CD4-positive, alpha-beta T cell (primary cell): ENCODE measurements around the gene ARHGEF28. TPM values are rescaled to one million over a fixed set of nuclear protein-coding genes. Genes with fewer than 3 reads are reported as not detected.

Source experiments
- ATAC-seq: fragments of 200-7000 bp; cut with Tn5 transposase; one replicate; pipeline ENCODE4 v1.10.0; 2022; ENCODE audit warnings: mild to moderate bottlenecking; ENCODE audit not compliant: poor library complexity
- CTCF ChIA-PET: fragments of 350-600 bp; sonication (Branson Sonifier 250); formaldehyde crosslinking; loops from one replicate; lab custom pipeline; 2021; ENCODE audit warnings: antibody characterized with exemption, inconsistent platforms; lab: Charles Lee
- POLR2A ChIA-PET: fragments of 350-600 bp; sonication (Branson Sonifier 250); formaldehyde crosslinking; loops from one replicate; lab custom pipeline; 2021; ENCODE audit warnings: antibody characterized with exemption, inconsistent platforms; lab: Charles Lee
- DNase-seq, 14 experiments: peaks; one replicate each; pipeline ENCODE4 v3.0.0-alpha.2; 2013 to 2020; ENCODE audit warnings: mixed read lengths in 2 of 14
- H3K27ac ChIP-seq, 2 donors: one replicate each; pipeline versions ENCODE4 v1.5.1 to v1.7.0; 2013; ENCODE audit warnings: low read length in 2 of 2, low read depth in 1 of 2, mild to moderate bottlenecking in 1 of 2
- H3K27me3 ChIP-seq, 2 experiments: 1 replicate in 1 of 2; 2 replicates in 1 of 2; pipeline versions ENCODE4 v1.6.1 to v1.7.0; 2013; ENCODE audit warnings: low read length in 2 of 2, control low read depth in 1 of 2, mild to moderate bottlenecking in 1 of 2, moderate library complexity in 1 of 2; ENCODE audit not compliant: insufficient read depth in 2 of 2, control insufficient read depth in 1 of 2
- H3K36me3 ChIP-seq: one replicate; pipeline ENCODE4 v1.6.1; 2013; ENCODE audit warnings: low read length, control low read depth; ENCODE audit not compliant: insufficient read depth
- H3K4me1 ChIP-seq: one replicate; pipeline ENCODE4 v1.6.1; 2013; ENCODE audit warnings: low read length, control low read depth; ENCODE audit not compliant: insufficient read depth
- H3K4me3 ChIP-seq: one replicate; pipeline ENCODE4 v1.5.1; 2013; ENCODE audit warnings: mild to moderate bottlenecking, low read length, moderate library complexity
- H3K9me3 ChIP-seq, 2 experiments: 1 replicate in 1 of 2; 2 replicates in 1 of 2; pipeline versions ENCODE4 v1.6.1 to v1.7.0; 2013; ENCODE audit warnings: low read length in 2 of 2, mild to moderate bottlenecking in 2 of 2, control low read depth in 1 of 2, moderate library complexity in 1 of 2; ENCODE audit not compliant: control insufficient read depth in 1 of 2, insufficient read depth in 1 of 2
- H3K27ac Mint-ChIP-seq: one replicate; pipeline ENCODE4 v1.8.0; 2020; ENCODE audit warnings: mixed read lengths
- H3K27me3 Mint-ChIP-seq: one replicate; pipeline ENCODE4 v1.8.0; 2021; ENCODE audit warnings: mixed read lengths
- H3K36me3 Mint-ChIP-seq: one replicate; pipeline ENCODE4 v1.8.0; 2021; ENCODE audit warnings: low read depth, mixed read lengths
- H3K4me1 Mint-ChIP-seq: one replicate; pipeline ENCODE4 v1.8.0; 2021; ENCODE audit warnings: low read depth, mixed read lengths
- H3K4me3 Mint-ChIP-seq: one replicate; pipeline ENCODE4 v1.8.0; 2020; ENCODE audit warnings: mild to moderate bottlenecking, mixed read lengths
- H3K9me3 Mint-ChIP-seq: one replicate; pipeline ENCODE4 v1.8.0; 2020; ENCODE audit warnings: mixed read lengths
- intact Hi-C, 2 experiments: fragments of 100-400 bp; cut with DNase I in 1 of 2; cut with micrococcal nuclease in 1 of 2; formaldehyde crosslinking; loops; one replicate each; pipeline versions ENCODE4 v1.15.1 to v1.9.0; 2023 to 2025; cut with DNase I, micrococcal nuclease
- total RNA-seq, 174 experiments: library from RNA in 2 of 174; stranded (reverse) in 2 of 174; gene quantifications; one replicate each; pipeline ENCODE4 v1.2.3 and lab custom pipeline; 2021 to 2026
- TF ChIP-seq, protein P1 (sequence below): fragments of 200-600 bp; IDR thresholded peaks from one replicate; pipeline ENCODE4 v1.8.0; 2022; ENCODE audit warnings: antibody characterized with exemption, mild to moderate bottlenecking

Gene ARHGEF28
- total RNA-seq, 2 experiments from 2014 or later, result not detected

DNA sequence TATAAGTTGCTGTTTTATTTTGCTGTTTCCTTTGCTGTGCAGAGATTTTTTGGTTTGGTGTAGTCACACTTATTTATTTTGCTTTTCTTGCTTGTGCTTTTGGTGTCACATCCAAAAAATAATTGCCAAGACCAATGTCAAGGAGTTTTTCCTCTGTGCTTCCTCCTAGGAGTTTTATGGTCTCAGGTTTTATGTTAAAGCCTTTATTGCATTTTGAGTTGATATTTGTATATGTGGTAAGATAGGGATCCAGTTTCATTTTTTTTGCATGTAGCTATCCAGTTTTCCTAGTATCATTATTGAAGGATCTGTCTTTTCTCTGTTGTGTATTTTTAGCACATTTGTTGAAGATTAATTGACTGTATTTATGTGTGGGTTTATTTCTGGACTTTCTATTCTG is 210.6 kb downstream of the ARHGEF28 start:
- H3K27ac ChIP-seq, result no peak overlapping the region
- no peaks in the 10 kb centered on the region for H3K9me3 ChIP-seq
- H3K4me3 Mint-ChIP-seq, result no peak overlapping the region
- H3K27ac Mint-ChIP-seq, result no peak overlapping the region
- H3K4me1 ChIP-seq, result no peaks in the 10 kb centered on the region
- H3K4me1 Mint-ChIP-seq, result no peaks in the 10 kb centered on the region
- POLR2A ChIA-PET, result no interaction called here
- H3K36me3 Mint-ChIP-seq, result no peaks in the 10 kb centered on the region
- H3K27me3 ChIP-seq, result no peaks in the 10 kb centered on the region
- TF ChIP-seq, protein P1, sequence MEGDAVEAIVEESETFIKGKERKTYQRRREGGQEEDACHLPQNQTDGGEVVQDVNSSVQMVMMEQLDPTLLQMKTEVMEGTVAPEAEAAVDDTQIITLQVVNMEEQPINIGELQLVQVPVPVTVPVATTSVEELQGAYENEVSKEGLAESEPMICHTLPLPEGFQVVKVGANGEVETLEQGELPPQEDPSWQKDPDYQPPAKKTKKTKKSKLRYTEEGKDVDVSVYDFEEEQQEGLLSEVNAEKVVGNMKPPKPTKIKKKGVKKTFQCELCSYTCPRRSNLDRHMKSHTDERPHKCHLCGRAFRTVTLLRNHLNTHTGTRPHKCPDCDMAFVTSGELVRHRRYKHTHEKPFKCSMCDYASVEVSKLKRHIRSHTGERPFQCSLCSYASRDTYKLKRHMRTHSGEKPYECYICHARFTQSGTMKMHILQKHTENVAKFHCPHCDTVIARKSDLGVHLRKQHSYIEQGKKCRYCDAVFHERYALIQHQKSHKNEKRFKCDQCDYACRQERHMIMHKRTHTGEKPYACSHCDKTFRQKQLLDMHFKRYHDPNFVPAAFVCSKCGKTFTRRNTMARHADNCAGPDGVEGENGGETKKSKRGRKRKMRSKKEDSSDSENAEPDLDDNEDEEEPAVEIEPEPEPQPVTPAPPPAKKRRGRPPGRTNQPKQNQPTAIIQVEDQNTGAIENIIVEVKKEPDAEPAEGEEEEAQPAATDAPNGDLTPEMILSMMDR, result no peak
- H3K4me3 ChIP-seq, result no peak overlapping the region
- H3K27me3 Mint-ChIP-seq, result peaks cover 27% of the 10 kb centered on the region
- H3K9me3 Mint-ChIP-seq, result no peaks in the 10 kb centered on the region
- DNase-seq (no peak), ATAC-seq (no peak)
- intact Hi-C loops, result no loop called here
- CTCF ChIA-PET, result no interaction called here
- H3K36me3 ChIP-seq, result no peaks in the 10 kb centered on the region

DNA sequence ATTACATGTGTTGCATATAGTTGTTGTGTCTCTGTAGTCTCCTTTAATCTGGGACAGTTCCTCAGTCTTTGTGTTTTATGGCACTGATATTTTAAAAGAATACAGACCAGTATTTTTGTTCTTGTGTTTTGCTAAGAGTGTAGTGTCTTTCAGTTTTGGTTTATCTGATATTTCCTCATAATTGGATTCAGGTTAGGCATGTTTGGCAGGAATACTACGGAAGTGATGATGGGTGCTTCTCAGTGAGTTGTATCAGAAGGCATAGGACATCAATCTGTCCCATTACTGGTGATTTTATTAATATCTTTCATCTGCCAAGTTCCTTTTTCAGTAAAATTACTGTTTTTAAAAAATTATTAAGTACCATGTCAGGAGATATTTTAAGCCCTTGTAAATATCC is 212.9 kb downstream of the ARHGEF28 start:
- H3K27me3 ChIP-seq, result no peaks in the 10 kb centered on the region
- no peaks in the 10 kb centered on the region for H3K36me3 Mint-ChIP-seq
- no peaks in the 10 kb centered on the region for H3K9me3 ChIP-seq
- CTCF ChIA-PET, result no interaction called here
- no peak overlapping the region for H3K4me3 ChIP-seq
- ATAC-seq, result no peak
- no peak overlapping the region for H3K27ac ChIP-seq
- H3K27ac Mint-ChIP-seq, result no peak overlapping the region
- H3K27me3 Mint-ChIP-seq, result peaks cover 43% of the 10 kb centered on the region
- no peaks in the 10 kb centered on the region for H3K4me1 ChIP-seq
- H3K9me3 Mint-ChIP-seq, result no peaks in the 10 kb centered on the region
- intact Hi-C loops, result no loop called here
- H3K4me3 Mint-ChIP-seq, result no peak overlapping the region
- no peaks in the 10 kb centered on the region for H3K36me3 ChIP-seq
- TF ChIP-seq, protein P1, result no peak
- DNase-seq, result no peak
- POLR2A ChIA-PET, result no interaction called here
- no peaks in the 10 kb centered on the region for H3K4me1 Mint-ChIP-seq

DNA sequence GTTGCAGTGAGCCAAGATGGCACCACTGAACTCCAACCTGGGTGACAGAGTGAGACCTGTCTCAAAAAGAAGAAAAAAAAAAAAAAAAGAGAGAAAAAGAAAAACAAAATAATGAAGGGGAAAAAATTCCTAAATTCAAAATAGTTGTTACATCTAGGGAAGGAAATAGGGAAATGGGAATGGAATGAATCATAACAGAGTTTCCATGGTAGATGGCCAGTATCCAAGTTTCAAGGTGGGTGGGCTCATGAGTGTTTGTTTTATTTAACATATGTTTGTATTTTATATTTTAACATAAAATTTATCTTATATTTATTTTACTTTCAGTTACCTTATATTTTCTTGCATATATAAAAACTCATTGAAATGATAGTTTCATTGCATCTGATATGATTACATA is 215.6 kb downstream of the ARHGEF28 start:
- no peaks in the 10 kb centered on the region for H3K36me3 ChIP-seq
- no peak overlapping the region for H3K27ac ChIP-seq
- ChIA-PET CTCF (no interaction called here), POLR2A (no interaction called here)
- Mint-ChIP-seq H3K4me1 (no peaks in the 10 kb centered on the region), H3K9me3 (no peaks in the 10 kb centered on the region), H3K36me3 (no peaks in the 10 kb centered on the region), H3K27ac (no peak overlapping the region), H3K4me3 (no peak overlapping the region), H3K27me3 (peaks cover 38% of the 10 kb centered on the region)
- no peaks in the 10 kb centered on the region for H3K9me3 ChIP-seq
- no peaks in the 10 kb centered on the region for H3K27me3 ChIP-seq
- ATAC-seq (no peak), DNase-seq (no peak)
- intact Hi-C loops, result no loop called here
- H3K4me3 ChIP-seq, result no peak overlapping the region
- TF ChIP-seq, protein P1, result no peak
- no peaks in the 10 kb centered on the region for H3K4me1 ChIP-seq
